ENCODE data around the gene CNTFR.

DNA sequence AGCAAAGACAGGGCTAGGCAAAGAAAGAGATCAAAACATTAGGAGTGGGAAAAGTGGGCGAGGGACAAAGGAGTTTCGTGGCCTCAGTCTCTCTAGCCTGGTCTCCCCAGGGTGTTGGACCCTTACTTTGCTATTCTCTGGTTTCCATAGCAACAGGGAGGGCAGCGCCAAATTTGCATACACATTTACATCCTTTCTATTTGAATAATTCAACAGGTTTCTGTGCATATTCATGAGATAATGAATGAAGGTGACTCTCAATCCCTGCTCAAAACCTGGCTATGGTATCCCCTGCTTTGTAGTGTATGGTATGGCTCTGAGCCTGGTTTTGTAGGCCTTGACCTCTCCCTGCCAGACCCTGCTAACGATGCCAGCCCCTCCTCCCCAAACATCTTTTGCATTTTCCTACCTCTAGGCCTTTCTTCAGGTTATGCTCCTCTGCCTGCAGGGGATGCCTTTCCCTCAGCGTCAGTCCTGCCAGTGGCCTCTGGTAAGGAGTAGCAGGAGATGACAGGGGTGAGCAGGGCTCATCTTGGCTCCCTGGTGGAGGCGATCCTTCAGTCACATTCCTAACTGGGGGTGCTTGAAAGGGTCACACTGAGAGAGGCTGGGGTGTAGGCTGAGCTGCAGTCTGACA lies 12.5 kb upstream of the CNTFR start:
- TF ChIP-seq, protein P1, sequence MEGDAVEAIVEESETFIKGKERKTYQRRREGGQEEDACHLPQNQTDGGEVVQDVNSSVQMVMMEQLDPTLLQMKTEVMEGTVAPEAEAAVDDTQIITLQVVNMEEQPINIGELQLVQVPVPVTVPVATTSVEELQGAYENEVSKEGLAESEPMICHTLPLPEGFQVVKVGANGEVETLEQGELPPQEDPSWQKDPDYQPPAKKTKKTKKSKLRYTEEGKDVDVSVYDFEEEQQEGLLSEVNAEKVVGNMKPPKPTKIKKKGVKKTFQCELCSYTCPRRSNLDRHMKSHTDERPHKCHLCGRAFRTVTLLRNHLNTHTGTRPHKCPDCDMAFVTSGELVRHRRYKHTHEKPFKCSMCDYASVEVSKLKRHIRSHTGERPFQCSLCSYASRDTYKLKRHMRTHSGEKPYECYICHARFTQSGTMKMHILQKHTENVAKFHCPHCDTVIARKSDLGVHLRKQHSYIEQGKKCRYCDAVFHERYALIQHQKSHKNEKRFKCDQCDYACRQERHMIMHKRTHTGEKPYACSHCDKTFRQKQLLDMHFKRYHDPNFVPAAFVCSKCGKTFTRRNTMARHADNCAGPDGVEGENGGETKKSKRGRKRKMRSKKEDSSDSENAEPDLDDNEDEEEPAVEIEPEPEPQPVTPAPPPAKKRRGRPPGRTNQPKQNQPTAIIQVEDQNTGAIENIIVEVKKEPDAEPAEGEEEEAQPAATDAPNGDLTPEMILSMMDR (IDR thresholded peaks at IDR 0.05; ENCODE audit: control extremely low read depth in 1 of 3, insufficient read depth in 1 of 3, low read depth in 1 of 3, low read length in 3 of 3) = peak; percentile 2 to 33 (median 25); a peak in 2 of 4 replicates
- no peak for TF ChIP-seq BRCA1 (IDR thresholded peaks at IDR 0.05; ENCODE audit: low read depth, low read length)
- no peak for TF ChIP-seq TAF1 (IDR thresholded peaks at IDR 0.05; ENCODE audit: low read depth, low read length)
- no peak for TF ChIP-seq ASH2L (IDR thresholded peaks at IDR 0.05; ENCODE audit: low read length)
- no peak for TF ChIP-seq POLR2AphosphoS5 (IDR thresholded peaks at IDR 0.05; ENCODE audit: low read depth, low read length)
- TF ChIP-seq, protein P2, sequence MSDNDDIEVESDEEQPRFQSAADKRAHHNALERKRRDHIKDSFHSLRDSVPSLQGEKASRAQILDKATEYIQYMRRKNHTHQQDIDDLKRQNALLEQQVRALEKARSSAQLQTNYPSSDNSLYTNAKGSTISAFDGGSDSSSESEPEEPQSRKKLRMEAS (IDR thresholded peaks at IDR 0.05) = no peak
- TF ChIP-seq CEBPB (IDR thresholded peaks at IDR 0.05; ENCODE audit: low read depth, low read length) = no peak
- no peak for TF ChIP-seq ZNF274 (IDR thresholded peaks at IDR 0.05; ENCODE audit: borderline replicate concordance, extremely low read depth, low read length)
- no peak for TF ChIP-seq YY1 (IDR thresholded peaks at IDR 0.05; ENCODE audit: low read depth, low read length)

Measured in H1 (cell line).